Brain microvascular endothelial cell (primary cell): ENCODE results near the gene ZNF202.

Experiments
- DNase-seq: peaks from one replicate; pipeline ENCODE4 v3.0.0-alpha.2; 2020
- H3K27ac ChIP-seq: fragments of 250-450 bp; sonication (Bioruptor Pico); 2 replicates; pipeline ENCODE4 v1.5.1; 2020; ENCODE audit warnings: mild to moderate bottlenecking, moderate library complexity
- H3K27me3 ChIP-seq: fragments of 250-450 bp; sonication (Bioruptor Pico); replicated peaks from 2 replicates; pipeline ENCODE4 v1.5.1; 2020; ENCODE audit warnings: mild to moderate bottlenecking
- H3K36me3 ChIP-seq: fragments of 250-450 bp; sonication (Bioruptor Pico); replicated peaks from 2 replicates; pipeline ENCODE4 v1.5.1; 2020; ENCODE audit warnings: mild to moderate bottlenecking
- H3K4me3 ChIP-seq: 2 replicates; pipeline ENCODE4 v1.5.1; 2011; ENCODE audit warnings: low read depth, mild to moderate bottlenecking, control low read depth, low read length, moderate library complexity
- CTCF ChIP-seq: IDR thresholded peaks from 2 replicates; pipeline ENCODE4 v1.5.1; 2011; ENCODE audit warnings: low read depth, mild to moderate bottlenecking, moderate library complexity, low read length, control low read depth, inconsistent platforms; ENCODE audit errors: missing control alignments
- in situ Hi-C: cut with HindIII; loops from 2 replicates; pipeline ENCODE4 v1.10.0; 2017; ENCODE audit warnings: low sequenced_read_pairs, low pct_ligation_motif_present

ZNF202 gene

DNA sequence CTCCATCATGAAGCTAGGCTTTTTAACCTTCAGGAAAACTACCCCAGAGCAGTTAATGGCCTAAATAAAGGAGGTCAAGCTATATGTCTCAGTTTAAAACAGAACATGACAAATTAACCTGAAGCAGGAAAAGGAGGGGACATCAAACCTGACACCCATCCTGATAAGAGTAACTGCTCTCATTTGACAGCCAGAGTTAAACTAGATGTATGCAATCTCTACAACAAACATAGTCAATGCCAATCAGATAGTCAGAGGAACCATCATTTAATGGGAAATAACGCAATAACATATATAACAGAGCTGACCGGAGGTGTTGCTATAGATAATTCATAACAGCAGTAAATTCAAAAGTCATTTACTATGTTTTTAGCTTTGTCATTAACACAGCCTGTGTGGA, 3.1 kb downstream of the ZNF202 start:
- no peak overlapping the region for H3K4me3 ChIP-seq
- DNase-seq, result no peak
- no peak for TF ChIP-seq CTCF
- no peak overlapping the region for H3K27ac ChIP-seq
- H3K27me3 ChIP-seq, result no peaks in the 10 kb centered on the region
- H3K36me3 ChIP-seq, result peaks cover 24% of the 10 kb centered on the region
- in situ Hi-C loops, result no loop called here

DNA sequence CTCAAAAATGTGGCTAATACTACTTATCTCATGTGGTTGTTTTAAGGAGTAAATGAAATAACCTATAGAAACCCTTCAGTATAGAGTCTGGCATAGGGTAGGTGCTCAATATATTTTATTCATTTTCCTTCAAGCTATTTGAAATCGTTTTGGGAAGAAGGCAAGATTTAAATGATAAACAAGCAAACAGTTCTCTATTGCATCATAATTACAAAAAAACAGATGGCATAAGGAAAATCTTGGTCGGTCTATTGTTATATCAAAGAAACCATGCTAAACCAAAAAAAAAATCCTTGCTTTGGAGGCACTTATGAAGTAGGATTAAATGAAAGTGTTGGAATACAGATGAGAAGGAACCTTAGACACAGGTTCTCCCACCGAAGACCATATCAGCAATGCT, 4.7 kb downstream of the ZNF202 start:
- no peak for TF ChIP-seq CTCF
- H3K27ac ChIP-seq, result no peak overlapping the region
- DNase-seq, result no peak
- in situ Hi-C loops, result no loop called here
- peaks cover 24% of the 10 kb centered on the region for H3K36me3 ChIP-seq
- no peak overlapping the region for H3K4me3 ChIP-seq
- no peaks in the 10 kb centered on the region for H3K27me3 ChIP-seq

GRCh38 chr11:123729602-123730001, 11.9 kb downstream of the ZNF202 start:
- in situ Hi-C loops, result no loop called here
- H3K4me3 ChIP-seq, result no peak overlapping the region
- no peak overlapping the region for H3K27ac ChIP-seq
- no peak for TF ChIP-seq CTCF
- no peak for DNase-seq
- no peaks in the 10 kb centered on the region for H3K27me3 ChIP-seq
- peaks cover 59% of the 10 kb centered on the region for H3K36me3 ChIP-seq

DNA sequence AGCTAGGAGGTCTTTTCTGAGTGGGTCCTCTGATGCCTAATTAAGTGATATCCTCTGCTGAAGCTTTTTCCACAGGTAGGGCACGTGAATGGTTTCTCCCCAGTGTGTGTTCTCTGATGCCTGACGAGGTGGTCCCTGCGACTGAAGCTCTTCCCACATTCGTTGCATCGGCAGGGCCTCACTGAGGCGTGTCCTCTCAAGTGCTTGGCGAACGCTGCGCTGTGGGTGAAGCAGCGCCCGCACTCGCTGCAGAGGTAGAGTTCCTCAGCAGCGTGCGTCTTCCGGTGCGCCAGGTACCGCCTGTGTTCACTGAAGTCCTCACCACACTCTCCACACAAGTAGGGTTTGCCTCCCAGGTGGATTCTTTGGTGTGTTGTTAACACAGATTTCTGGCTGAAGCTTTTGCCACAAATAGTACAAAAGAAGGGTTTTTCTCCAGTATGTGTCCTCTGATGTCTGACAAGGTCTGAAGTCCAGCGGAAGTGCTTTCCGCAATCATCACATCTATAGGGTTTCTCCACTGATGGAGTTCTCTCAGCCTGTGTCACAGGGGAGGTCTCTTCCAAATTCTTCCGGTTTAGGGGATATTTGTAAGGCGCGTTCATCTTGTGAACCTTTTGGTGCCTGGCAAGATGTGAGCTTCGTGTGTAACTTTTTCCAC, 15.3 kb downstream of the ZNF202 start:
- DNase-seq, result no peak

GRCh38 chr11:123719452-123719851, 22.0 kb downstream of the ZNF202 start:
- Histone ChIP-seq H3K36me3 (peaks cover 2% of the 10 kb centered on the region), H3K4me3 (no peak overlapping the region), H3K27me3 (peaks cover 1% of the 10 kb centered on the region), H3K27ac (no peak overlapping the region)
- TF ChIP-seq CTCF, result no peak
- in situ Hi-C loops, result no loop called here
- DNase-seq, result peak; percentile 57

More for the DNA sequence above, 15.3 kb downstream of the ZNF202 start:
- Histone ChIP-seq H3K4me3 (no peak overlapping the region), H3K36me3 (peaks cover 52% of the 10 kb centered on the region), H3K27me3 (no peaks in the 10 kb centered on the region), H3K27ac (no peak overlapping the region)
- no peak for TF ChIP-seq CTCF
- in situ Hi-C loops, result no loop called here

DNA sequence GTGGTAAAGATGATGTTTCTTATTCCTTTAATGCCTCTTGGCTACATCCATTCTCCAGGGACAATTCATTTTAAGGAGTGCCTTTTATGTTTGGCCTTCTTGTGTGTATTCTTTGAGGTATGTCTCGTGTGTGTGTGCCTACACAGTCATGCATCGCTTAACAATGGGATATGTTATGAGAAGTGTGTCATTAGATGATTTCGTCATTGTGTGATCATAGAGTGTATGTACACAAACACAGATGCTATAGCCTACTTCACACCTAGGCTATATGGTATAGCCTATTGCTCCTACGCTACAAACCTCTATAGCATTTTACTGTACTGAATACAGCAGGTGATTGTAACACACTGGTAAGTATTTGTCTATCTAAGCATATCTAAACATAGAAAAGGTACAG, 23.0 kb downstream of the ZNF202 start:
- TF ChIP-seq CTCF, result no peak
- in situ Hi-C loops, result no loop called here
- peaks cover 2% of the 10 kb centered on the region for H3K27me3 ChIP-seq
- H3K27ac ChIP-seq, result no peak overlapping the region
- no peak for DNase-seq
- H3K36me3 ChIP-seq, result no peaks in the 10 kb centered on the region
- H3K4me3 ChIP-seq, result no peak overlapping the region
